HepG2 (cell line): ENCODE measurements around the gene ARVCF. TPM values are rescaled to one million over a fixed set of nuclear protein-coding genes. Genes with fewer than 3 reads are reported as not detected.

Experiments used
- CENPX ChIP-seq: sonication (generic); formaldehyde crosslinking; IDR thresholded peaks from 2 replicates; pipeline ENCODE4 v1.9.0; 2021; ENCODE audit warnings: mild to moderate bottlenecking, missing genetic modification reagents, moderate library complexity
- FOSL1 ChIP-seq: sonication (generic); formaldehyde crosslinking; IDR thresholded peaks from 2 replicates; pipeline ENCODE4 v1.9.0; 2021; ENCODE audit warnings: missing genetic modification reagents, borderline replicate concordance
- GATAD1 ChIP-seq: IDR thresholded peaks from 2 replicates; pipeline ENCODE4 v1.6.1; 2016; ENCODE audit warnings: missing genetic modification reagents, missing compliant biosample characterization
- HNF1A ChIP-seq, 2 experiments: sonication (generic) in 1 of 2; formaldehyde crosslinking in 1 of 2; IDR thresholded peaks; 2 replicates each; pipeline versions ENCODE4 v1.4.0 to v1.6.1; 2016 to 2020; ENCODE audit warnings: borderline replicate concordance in 1 of 2, low read depth in 1 of 2, mild to moderate bottlenecking in 1 of 2, missing genetic modification reagents in 1 of 2
- KDM4B ChIP-seq: sonication (generic); formaldehyde crosslinking; IDR thresholded peaks from 2 replicates; pipeline ENCODE4 v1.4.0; 2020; ENCODE audit warnings: missing genetic modification reagents
- MATR3 ChIP-seq: sonication (generic); formaldehyde crosslinking; IDR thresholded peaks from 2 replicates; pipeline ENCODE4 v1.4.0; 2020; ENCODE audit warnings: missing genetic modification reagents
- MNT ChIP-seq: fragments of 450-650 bp; IDR thresholded peaks from 2 replicates; pipeline ENCODE4 v1.6.1; 2016
- MXD1 ChIP-seq: sonication (generic); formaldehyde crosslinking; IDR thresholded peaks from 2 replicates; pipeline ENCODE4 v1.4.0; 2020; ENCODE audit warnings: mild to moderate bottlenecking, missing genetic modification reagents
- NFIC ChIP-seq: IDR thresholded peaks from 2 replicates; pipeline ENCODE4 v1.6.1; 2012; ENCODE audit warnings: mild to moderate bottlenecking, low read length, inconsistent platforms
- PCBP1 ChIP-seq: fragments of 200-400 bp; formaldehyde crosslinking; IDR thresholded peaks from 2 replicates; pipeline ENCODE4 v1.6.1; 2017; ENCODE audit warnings: mild to moderate bottlenecking, low read depth, low read length, borderline replicate concordance
- PHB2 ChIP-seq: fragments of 450-650 bp; IDR thresholded peaks from 2 replicates; pipeline ENCODE4 v1.6.1; 2018; ENCODE audit not compliant: partially characterized antibody
- PITX1 ChIP-seq: sonication (generic); formaldehyde crosslinking; IDR thresholded peaks from 2 replicates; pipeline ENCODE4 v1.5.1; 2020; ENCODE audit warnings: mild to moderate bottlenecking, missing genetic modification reagents
- PRPF4 ChIP-seq: fragments of 200-400 bp; formaldehyde crosslinking; IDR thresholded peaks from 2 replicates; pipeline ENCODE4 v1.6.1; 2016; ENCODE audit warnings: low read length, low read depth; ENCODE audit not compliant: poor library complexity, severe bottlenecking
- RNF219 ChIP-seq: sonication (generic); formaldehyde crosslinking; IDR thresholded peaks from 2 replicates; pipeline ENCODE4 v1.5.0; 2020; ENCODE audit warnings: mild to moderate bottlenecking, missing genetic modification reagents
- SMAD3 ChIP-seq: sonication (generic); formaldehyde crosslinking; IDR thresholded peaks from 2 replicates; pipeline ENCODE4 v1.4.0; 2020; ENCODE audit warnings: missing genetic modification reagents
- ZGPAT ChIP-seq: IDR thresholded peaks from 2 replicates; pipeline ENCODE4 v1.6.1; 2016; ENCODE audit warnings: mild to moderate bottlenecking
- ZNF292 ChIP-seq: sonication (generic); formaldehyde crosslinking; IDR thresholded peaks from 2 replicates; pipeline ENCODE4 v1.8.1; 2022; ENCODE audit warnings: mild to moderate bottlenecking, low read depth, missing genetic modification reagents, borderline replicate concordance
- ZNF432 ChIP-seq: sonication (generic); formaldehyde crosslinking; IDR thresholded peaks from 2 replicates; pipeline ENCODE4 v1.5.0; 2020; ENCODE audit warnings: missing genetic modification reagents, mild to moderate bottlenecking, borderline replicate concordance
- ZNF709 ChIP-seq: sonication (generic); formaldehyde crosslinking; IDR thresholded peaks from 2 replicates; pipeline ENCODE4 v1.5.0; 2020; ENCODE audit warnings: mild to moderate bottlenecking, missing genetic modification reagents
- polyA plus RNA-seq, 8 experiments: library from polyadenylated mRNA; depleted of rRNA in 3 of 8; stranded (reverse) in 7 of 8; unstranded in 1 of 8; fragments of >200 nt; fragmentation: Illumina TruSeq in 4 of 8; extraction: Trizol in 4 of 8; gene quantifications; 2 replicates each; pipeline versions ENCODE4 v1.2.1 to v1.2.3, GENCODE V29; 2011 to 2016; ENCODE audit warnings: low read depth in 4 of 8, missing spikeins in 1 of 8, mixed read lengths in 1 of 8; ENCODE audit not compliant: insufficient read depth in 1 of 8
- total RNA-seq, 5 experiments: library from RNA; depleted of rRNA; stranded (reverse); fragments of >200 nt; fragmentation: Illumina TruSeq; extraction: Trizol; gene quantifications; 2 replicates each; pipeline ENCODE4 v1.2.3, GENCODE V29; 2016; ENCODE audit warnings: low read depth in 1 of 5

Gene ARVCF
- total and polyA plus RNA-seq, 2 of the 13 experiments (the other 11 are each of a cell fraction or from before 2014, with no cell fraction given), result 16.4 to 17.7 TPM

GRCh38 chr22:19962246-19962908 is 54.2 kb downstream of the ARVCF start (continued):
- no peak for TF ChIP-seq MNT
- no peak for TF ChIP-seq NFIC
- TF ChIP-seq CENPX (CRISPR knock-in tag), result no peak
- TF ChIP-seq ZGPAT (CRISPR knock-in tag), result peak; percentile 14; the same call in 1 of the 2 replicates
- 0 out of 2 replicates have a peak, but pooled peaks have one; percentile 48 for TF ChIP-seq ZNF709
- TF ChIP-seq FOSL1 (CRISPR knock-in tag), result no peak
- 0 out of 2 replicates have a peak, but pooled peaks have one; percentile 30 for TF ChIP-seq PCBP1
- TF ChIP-seq ZNF432 (CRISPR knock-in tag), result no peak
- 0 out of 2 replicates have a peak, but pooled peaks have one; percentile 36 for TF ChIP-seq MXD1
- no peak for TF ChIP-seq RNF219 (CRISPR knock-in tag)
- 0 out of 2 replicates have a peak, but pooled peaks have one; percentile 28 for TF ChIP-seq KDM4B
- TF ChIP-seq MATR3, result no peak
- TF ChIP-seq PITX1 (CRISPR knock-in tag), result no peak
- TF ChIP-seq PHB2, result no peak
- TF ChIP-seq GATAD1 (CRISPR knock-in tag), result no peak
- TF ChIP-seq PRPF4, result no peak
- TF ChIP-seq HNF1A (IDR thresholded peaks at IDR 0.05; ENCODE audit: low read depth), result no peak
- no peak for TF ChIP-seq HNF1A (CRISPR knock-in tag; IDR thresholded peaks at IDR 0.05; ENCODE audit: borderline replicate concordance)
- peak; percentile 14; the same call in 1 of the 2 replicates for TF ChIP-seq ZNF292 (CRISPR knock-in tag)
- no peak for TF ChIP-seq SMAD3 (CRISPR knock-in tag)
